Stomach (tissue), 4 donors: ENCODE results near the gene RMRP.

Source experiments
- CTCF ChIP-seq, 7 experiments: fragments of 450-650 bp in 4 of 7; fragments of 200-600 bp in 3 of 7; sonication (generic) in 3 of 7; IDR thresholded peaks; one replicate each; pipeline ENCODE4 v1.5.1; 2016 to 2019; ENCODE audit warnings: antibody characterized with exemption in 7 of 7, control low read depth in 2 of 7, mild to moderate bottlenecking in 1 of 7
- EP300 ChIP-seq: sonication (generic); formaldehyde crosslinking; IDR thresholded peaks from one replicate; pipeline ENCODE4 v1.6.1; 2017; ENCODE audit warnings: antibody characterized with exemption
- POLR2AphosphoS5 ChIP-seq, 3 donors: sonication (generic); formaldehyde crosslinking; IDR thresholded peaks; one replicate each; pipeline ENCODE4 v1.6.1; 2016; ENCODE audit warnings: antibody characterized with exemption in 3 of 3

- TF ChIP-seq POLR2AphosphoS5 (IDR thresholded peaks at IDR 0.05) (no peak), CTCF (IDR thresholded peaks at IDR 0.05) (no peak), EP300 (no peak)
Observed at GRCh38 chr9:35687972-35688557, 30.2 kb upstream of the RMRP start.
